Muscle layer of duodenum (tissue), 2 donors: Measurements from ENCODE around the gene FAT1.

Experiments
- H3K27ac ChIP-seq: one replicate; pipeline ENCODE4 v1.7.0; 2013; ENCODE audit warnings: mild to moderate bottlenecking, low read length
- H3K27me3 ChIP-seq: one replicate; pipeline ENCODE4 v1.7.0; 2013; ENCODE audit warnings: low read depth, mild to moderate bottlenecking, control low read depth, low read length
- H3K36me3 ChIP-seq, 2 donors: one replicate each; pipeline ENCODE4 v1.7.0; 2013; ENCODE audit warnings: low read length in 2 of 2, control low read depth in 1 of 2, mild to moderate bottlenecking in 1 of 2; ENCODE audit not compliant: insufficient read depth in 2 of 2, control insufficient read depth in 1 of 2
- H3K4me1 ChIP-seq, 2 donors: one replicate each; pipeline ENCODE4 v1.7.0; 2013; ENCODE audit warnings: low read length in 2 of 2, mild to moderate bottlenecking in 2 of 2, control low read depth in 1 of 2, moderate library complexity in 1 of 2; ENCODE audit not compliant: insufficient read depth in 2 of 2, control insufficient read depth in 1 of 2
- H3K4me3 ChIP-seq, 2 donors: one replicate each; pipeline ENCODE4 v1.7.0; 2013; ENCODE audit warnings: low read length in 2 of 2, low read depth in 1 of 2, mild to moderate bottlenecking in 1 of 2
- H3K9me3 ChIP-seq, 2 donors: one replicate each; pipeline ENCODE4 v1.7.0; 2013; ENCODE audit warnings: low read length in 2 of 2, control low read depth in 1 of 2, mild to moderate bottlenecking in 1 of 2; ENCODE audit not compliant: control insufficient read depth in 1 of 2
- donor health status: healthy.

FAT1 gene

DNA sequence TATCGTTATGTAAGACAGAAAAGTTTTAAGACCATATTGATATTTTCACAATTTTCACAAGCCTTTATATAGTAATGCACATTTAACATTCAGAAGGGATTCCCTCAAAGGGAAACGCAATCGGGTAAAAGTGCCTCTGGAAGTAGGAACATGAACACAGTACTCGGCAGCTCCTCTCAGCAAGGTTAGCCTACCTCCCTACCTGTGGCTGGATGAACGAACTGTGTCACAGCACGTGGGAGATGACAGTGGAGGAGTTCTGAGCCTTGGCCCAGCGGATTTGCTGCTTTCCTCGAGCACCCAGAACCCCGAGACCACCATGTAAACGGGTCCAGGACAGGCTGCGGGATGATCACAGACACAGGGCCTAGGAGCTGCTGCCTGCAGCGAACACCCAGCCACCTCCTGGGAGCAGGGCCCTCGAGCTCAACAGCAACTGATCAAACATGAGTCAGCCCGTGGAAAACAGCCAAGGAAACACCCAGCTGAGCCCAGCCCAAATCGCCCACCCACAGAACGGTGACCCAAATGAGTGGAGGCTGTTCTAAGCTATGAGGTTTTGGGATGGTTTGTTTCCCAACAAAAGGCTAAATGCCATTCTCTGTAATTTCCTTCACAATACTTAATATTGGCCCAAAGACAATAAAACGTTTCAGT, 30.4 kb downstream of the FAT1 start:
- H3K4me3 ChIP-seq, result no peak overlapping the region
- H3K36me3 ChIP-seq, result no peaks in the 10 kb centered on the region
- H3K9me3 ChIP-seq, result no peaks in the 10 kb centered on the region
- H3K27me3 ChIP-seq, result no peaks in the 10 kb centered on the region
- H3K4me1 ChIP-seq, result peaks cover 0 to 5% of the 10 kb centered on the region in 2 donors
- peak overlapping the region; percentile 72 for H3K27ac ChIP-seq

DNA sequence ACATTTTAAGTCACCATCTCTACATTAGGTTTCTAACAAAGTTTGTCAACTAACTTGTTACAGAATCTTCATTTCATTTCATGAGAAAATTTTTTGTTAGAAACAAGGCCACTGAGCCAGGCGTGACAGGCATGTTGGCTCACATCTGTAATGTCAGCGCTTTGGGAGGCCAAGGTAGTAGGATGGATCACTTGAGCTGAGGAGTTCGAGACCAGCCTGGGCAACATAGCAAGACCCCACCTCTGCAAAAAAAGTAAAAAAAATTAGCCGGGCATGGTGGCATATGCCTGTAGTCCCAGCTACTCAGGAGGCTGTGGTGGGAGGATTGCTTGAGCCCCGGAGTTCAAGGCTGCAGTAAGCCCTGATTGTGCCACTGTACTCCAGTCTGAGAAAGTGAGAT, 32.3 kb downstream of the FAT1 start:
- Histone ChIP-seq H3K9me3 (no peaks in the 10 kb centered on the region), H3K4me3 (no peak overlapping the region), H3K36me3 (no peaks in the 10 kb centered on the region), H3K27me3 (no peaks in the 10 kb centered on the region), H3K27ac (no peak overlapping the region), H3K4me1 (peaks cover 0 to 11% of the 10 kb centered on the region in 2 donors)

DNA sequence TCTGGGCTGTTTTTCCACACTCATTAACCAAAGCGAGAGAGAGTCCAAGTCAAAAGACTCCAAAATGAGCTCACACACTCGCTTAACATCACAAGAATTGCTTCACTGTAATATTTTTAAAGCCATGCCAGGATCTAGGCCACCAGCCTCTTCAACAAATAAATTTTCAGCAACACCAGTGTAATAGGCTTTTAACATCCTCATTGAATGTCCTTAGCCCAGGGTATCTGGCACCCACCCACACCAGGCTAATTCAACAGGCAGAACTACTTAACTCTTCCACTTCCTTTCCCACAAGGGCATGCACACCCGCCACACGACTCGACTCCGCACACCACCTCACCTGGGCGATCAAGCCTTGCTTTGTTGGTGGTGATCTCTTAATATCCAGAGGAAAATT, 34.2 kb downstream of the FAT1 start:
- H3K4me3 ChIP-seq, result no peak overlapping the region
- H3K27ac ChIP-seq, result no peak overlapping the region
- no peaks in the 10 kb centered on the region for H3K36me3 ChIP-seq
- no peaks in the 10 kb centered on the region for H3K27me3 ChIP-seq
- no peaks in the 10 kb centered on the region for H3K9me3 ChIP-seq
- H3K4me1 ChIP-seq, result peaks cover 8 to 15% of the 10 kb centered on the region in 2 donors

DNA sequence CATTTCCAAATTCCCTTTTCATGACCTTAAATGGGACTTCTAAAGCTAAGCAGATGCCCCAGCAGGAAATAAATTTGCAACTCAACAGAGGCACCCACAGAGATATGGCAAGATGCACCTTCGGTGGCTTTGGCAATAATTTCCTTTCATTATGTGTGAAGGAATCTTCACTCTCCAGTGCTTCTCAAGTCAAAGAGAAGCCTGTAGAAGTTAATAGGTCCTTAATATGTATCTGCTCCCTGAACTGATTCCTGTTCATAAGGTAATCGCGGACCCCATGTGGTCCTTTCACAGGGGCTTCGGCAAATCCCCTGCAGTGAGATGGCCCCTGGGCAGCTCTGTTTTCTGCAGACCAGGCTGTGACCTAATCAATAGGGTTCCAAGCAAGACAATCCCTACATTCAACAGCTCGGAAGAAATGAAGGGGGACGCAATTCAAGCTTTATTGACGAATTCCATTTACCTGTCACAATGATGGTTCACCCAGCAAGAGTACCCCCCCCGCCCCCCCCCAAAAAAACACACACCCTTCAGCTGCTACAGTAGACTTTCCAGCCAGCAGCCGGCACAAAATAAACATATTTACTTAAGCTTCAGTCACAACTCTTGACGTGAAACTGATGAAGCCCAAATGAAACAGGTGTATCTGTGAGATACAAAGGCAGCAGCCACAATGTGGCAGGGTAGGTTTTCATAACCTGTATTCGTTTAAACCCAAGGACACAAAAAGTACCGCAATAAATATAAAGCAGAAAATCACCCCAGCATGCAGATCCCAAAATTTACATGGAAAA, 35.3 kb downstream of the FAT1 start:
- H3K4me3 ChIP-seq, result no peak overlapping the region
- H3K36me3 ChIP-seq, result no peaks in the 10 kb centered on the region
- H3K27ac ChIP-seq, result no peak overlapping the region
- H3K27me3 ChIP-seq, result no peaks in the 10 kb centered on the region
- peaks cover 8 to 15% of the 10 kb centered on the region in 2 donors for H3K4me1 ChIP-seq
- no peaks in the 10 kb centered on the region for H3K9me3 ChIP-seq

DNA sequence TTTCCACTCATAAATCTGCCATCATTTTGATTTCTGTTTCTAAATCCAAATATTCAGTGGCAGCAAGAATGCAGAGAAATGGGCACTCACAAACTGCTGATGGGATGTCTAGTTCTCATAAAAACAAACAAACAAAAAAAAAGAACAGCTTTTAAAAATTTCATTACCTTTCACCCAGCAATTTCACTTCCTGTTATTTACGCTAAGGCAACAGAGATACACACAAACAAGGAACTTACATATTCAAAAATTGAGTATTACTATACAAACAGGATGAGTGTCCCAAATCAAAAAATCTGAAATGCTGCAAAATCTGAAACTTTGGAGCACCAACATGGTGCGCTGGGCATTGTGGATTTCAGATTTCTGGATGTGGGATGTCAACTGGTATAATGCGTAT, 36.4 kb downstream of the FAT1 start:
- Histone ChIP-seq H3K9me3 (no peaks in the 10 kb centered on the region), H3K36me3 (no peaks in the 10 kb centered on the region), H3K27me3 (no peaks in the 10 kb centered on the region), H3K27ac (no peak overlapping the region), H3K4me1 (peaks cover 8 to 15% of the 10 kb centered on the region in 2 donors), H3K4me3 (no peak overlapping the region)

DNA sequence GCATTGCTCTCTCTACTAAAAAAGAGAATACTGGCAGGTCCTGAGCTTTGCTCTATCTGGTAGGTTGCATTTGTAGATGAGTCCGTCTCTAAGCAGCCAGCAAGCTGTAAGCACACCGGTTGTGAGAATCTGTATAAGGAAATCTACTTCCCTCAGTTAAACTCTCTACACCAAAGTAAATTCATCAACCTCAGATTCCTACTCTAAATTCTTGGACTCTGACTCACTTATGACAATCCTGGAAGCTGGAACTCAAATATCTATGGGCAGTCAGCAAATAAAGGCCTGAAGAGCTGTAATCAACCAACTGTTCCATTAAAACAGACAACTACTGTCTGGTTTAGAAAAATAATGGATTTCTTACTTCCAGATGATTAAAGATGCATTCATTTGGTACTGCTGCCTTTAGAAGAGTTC, 37.9 kb downstream of the FAT1 start:
- no peaks in the 10 kb centered on the region for H3K36me3 ChIP-seq
- H3K27ac ChIP-seq, result peak overlapping the region; percentile 82
- no peak overlapping the region for H3K4me3 ChIP-seq
- H3K9me3 ChIP-seq, result no peaks in the 10 kb centered on the region
- H3K27me3 ChIP-seq, result no peaks in the 10 kb centered on the region
- peaks cover 8 to 15% of the 10 kb centered on the region in 2 donors for H3K4me1 ChIP-seq

DNA sequence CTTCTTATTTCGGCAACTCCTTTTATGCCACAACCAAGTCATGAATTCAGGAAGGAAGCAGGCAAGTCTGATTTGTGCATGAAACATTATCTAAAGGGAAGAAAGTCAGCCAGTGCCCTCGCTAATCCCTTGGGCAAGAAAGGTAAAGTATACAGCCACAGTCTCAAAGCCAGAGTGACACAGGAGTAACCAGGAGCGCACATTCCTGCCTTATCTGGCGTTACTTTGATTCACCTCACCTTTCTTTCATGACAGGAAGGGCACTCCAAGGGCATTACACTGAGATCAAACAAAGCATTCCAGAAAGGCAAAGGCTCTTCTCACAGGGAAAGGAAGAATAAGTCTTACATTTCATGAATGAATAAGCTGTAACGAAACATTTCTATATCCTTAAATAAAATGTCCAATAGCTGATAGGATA, 38.8 kb downstream of the FAT1 start:
- H3K27me3 ChIP-seq, result no peaks in the 10 kb centered on the region

DNA sequence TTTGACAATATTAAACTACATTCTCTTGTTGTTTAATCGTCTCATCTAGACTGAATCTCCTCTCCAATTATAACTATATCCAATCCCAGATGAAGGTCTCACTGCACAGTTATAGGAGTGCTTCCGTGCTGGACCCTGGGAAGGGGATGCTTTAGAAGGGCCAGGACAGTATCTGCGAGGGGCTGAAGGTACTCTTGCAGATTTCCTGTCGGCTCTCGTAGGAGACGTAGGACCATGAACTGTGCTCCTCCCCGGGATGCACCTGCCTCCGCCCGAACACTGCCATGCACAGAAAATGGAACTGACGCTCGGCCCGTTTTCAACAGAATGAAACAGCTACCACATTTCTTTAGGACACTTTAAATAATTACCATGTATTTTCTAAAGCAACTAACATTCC, 39.4 kb downstream of the FAT1 start:
- Histone ChIP-seq H3K4me1 (peaks cover 8 to 15% of the 10 kb centered on the region in 2 donors), H3K9me3 (no peaks in the 10 kb centered on the region), H3K27ac (peak overlapping the region; percentile 82), H3K4me3 (peak overlapping the region in 1 of 2 donors; percentile 26), H3K36me3 (no peaks in the 10 kb centered on the region), H3K27me3 (no peaks in the 10 kb centered on the region)

More for the DNA sequence above, 38.8 kb downstream of the FAT1 start:
- Histone ChIP-seq H3K9me3 (no peaks in the 10 kb centered on the region), H3K27ac (peak overlapping the region; percentile 82), H3K4me3 (peak overlapping the region in 1 of 2 donors; percentile 26), H3K4me1 (peaks cover 8 to 15% of the 10 kb centered on the region in 2 donors), H3K36me3 (no peaks in the 10 kb centered on the region)

DNA sequence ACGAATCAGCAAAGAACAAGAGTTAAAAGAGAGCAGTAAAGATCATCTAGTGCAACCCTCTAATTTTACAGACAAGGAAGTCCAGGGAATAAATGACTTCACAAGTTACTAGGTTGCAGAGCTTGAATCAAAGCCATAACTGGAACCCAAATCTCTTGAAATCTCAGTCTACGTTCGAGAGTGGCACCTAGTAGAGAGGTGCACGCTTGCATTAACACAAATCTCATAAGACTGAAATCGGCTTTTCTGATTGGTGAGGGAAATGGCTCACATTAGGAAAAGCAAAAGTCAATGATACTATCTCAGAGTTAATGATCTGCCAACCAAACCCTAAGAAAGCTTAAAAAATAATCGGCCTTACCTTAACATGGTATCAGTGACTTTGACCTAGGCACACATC, 43.0 kb downstream of the FAT1 start:
- Histone ChIP-seq H3K4me3 (no peak overlapping the region), H3K9me3 (no peaks in the 10 kb centered on the region), H3K27me3 (no peaks in the 10 kb centered on the region), H3K36me3 (no peaks in the 10 kb centered on the region), H3K27ac (peak overlapping the region; percentile 16), H3K4me1 (peaks cover 4 to 6% of the 10 kb centered on the region in 2 donors)

DNA sequence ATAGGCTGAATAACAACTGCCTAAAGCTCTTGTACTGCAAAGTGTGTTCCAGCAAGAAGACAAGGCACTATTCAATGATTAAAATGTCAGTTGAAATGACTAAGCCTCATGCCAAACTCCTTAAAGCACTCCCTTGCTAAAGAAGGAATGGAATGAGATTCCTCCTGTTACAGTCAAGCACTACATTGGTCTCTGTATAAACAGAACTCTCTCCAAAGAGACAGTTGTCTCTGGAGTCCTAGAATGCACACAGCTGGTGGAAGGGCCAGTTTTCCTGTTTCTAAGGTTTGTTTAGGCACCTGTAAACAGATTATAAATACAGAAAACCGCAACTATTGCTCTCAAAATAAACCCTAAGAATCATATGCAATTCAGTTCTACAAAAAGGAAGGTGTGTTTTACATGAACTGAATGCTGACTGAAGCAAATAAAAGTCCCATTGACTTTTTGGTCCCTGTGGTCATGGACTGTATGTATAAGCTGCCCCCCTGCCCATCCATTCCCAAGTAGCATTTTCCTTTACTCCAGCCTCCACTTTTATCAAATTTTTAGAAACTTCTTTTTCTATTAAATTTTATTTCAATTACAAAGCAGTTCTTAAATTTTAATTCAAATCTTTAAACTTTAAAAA, 47.0 kb downstream of the FAT1 start:
- H3K27ac ChIP-seq, result no peak overlapping the region
- peaks cover 4% of the 10 kb centered on the region in 2 donors for H3K4me1 ChIP-seq
- no peaks in the 10 kb centered on the region for H3K9me3 ChIP-seq
- H3K36me3 ChIP-seq, result no peaks in the 10 kb centered on the region
- H3K4me3 ChIP-seq, result no peak overlapping the region
- no peaks in the 10 kb centered on the region for H3K27me3 ChIP-seq

DNA sequence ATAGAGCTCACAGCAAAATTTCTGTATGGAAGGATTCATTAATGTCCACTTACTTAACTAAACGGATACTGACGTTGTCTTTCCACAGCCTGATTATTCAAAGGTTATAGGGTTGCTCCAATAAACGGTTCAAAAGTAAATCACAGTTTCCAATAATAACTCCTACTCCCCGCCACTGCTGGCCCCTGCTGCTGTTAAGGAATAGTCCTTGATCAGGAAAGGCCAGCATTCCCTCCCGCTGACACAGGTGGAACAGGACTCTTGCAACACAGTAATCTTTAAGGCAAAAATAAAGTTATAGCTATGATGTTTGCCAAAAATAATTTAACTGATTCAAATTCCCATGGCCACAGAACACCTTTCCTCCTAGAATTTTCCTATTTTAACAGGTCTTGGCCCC, 53.9 kb downstream of the FAT1 start:
- H3K4me1 ChIP-seq, result peaks cover 0 to 9% of the 10 kb centered on the region in 2 donors
- H3K27ac ChIP-seq, result no peak overlapping the region
- no peaks in the 10 kb centered on the region for H3K27me3 ChIP-seq
- H3K4me3 ChIP-seq, result no peak overlapping the region
- no peaks in the 10 kb centered on the region for H3K9me3 ChIP-seq
- H3K36me3 ChIP-seq, result no peaks in the 10 kb centered on the region
